Erythroblast (primary cell): ENCODE measurements around the gene HMGN5.

Experiments used
- GATA1 ChIP-seq: IDR thresholded peaks from 2 replicates; pipeline ENCODE4 v1.6.1; 2011; ENCODE audit warnings: low read depth, mild to moderate bottlenecking, control low read depth, low read length, moderate library complexity
- POLR2A ChIP-seq: IDR thresholded peaks from 2 replicates; pipeline ENCODE4 v1.6.1; 2011; ENCODE audit warnings: mild to moderate bottlenecking, low read length

DNA sequence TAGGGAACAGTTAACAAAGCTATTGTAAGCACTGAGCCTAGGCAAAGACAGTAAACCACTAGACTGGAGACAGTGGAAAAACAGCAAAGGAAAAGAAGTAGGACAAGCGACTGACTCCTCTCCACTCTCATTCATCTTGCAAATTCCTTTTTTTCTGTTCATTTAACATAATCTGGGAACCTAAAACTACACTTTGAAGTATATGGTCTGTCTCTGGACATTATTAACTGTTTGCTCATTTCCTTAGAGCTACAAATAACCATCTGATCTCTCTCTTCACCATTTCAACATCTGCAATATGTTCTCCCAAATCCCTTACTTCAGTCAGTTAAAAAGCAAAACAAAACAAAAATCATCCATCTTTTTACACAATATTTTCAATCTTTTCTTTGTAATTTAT, 642 bp downstream of the HMGN5 start:
- no peak for TF ChIP-seq GATA1
- no peak for TF ChIP-seq POLR2A
